WTC11 (cell line): ENCODE results near the gene BACH2.

Source experiments
- MAX ChIP-seq: sonication (generic); formaldehyde crosslinking; IDR thresholded peaks from 2 replicates; pipeline ENCODE4 v1.8.0; 2022; ENCODE audit warnings: mild to moderate bottlenecking, missing genetic modification reagents
- SP1 ChIP-seq: sonication (generic); formaldehyde crosslinking; conservative IDR thresholded peaks from 2 replicates; pipeline ENCODE4 v1.8.1; 2022; ENCODE audit warnings: missing genetic modification reagents
- USF2 ChIP-seq: sonication (generic); formaldehyde crosslinking; IDR thresholded peaks from 2 replicates; pipeline ENCODE4 v1.8.1; 2023; ENCODE audit warnings: mild to moderate bottlenecking, missing genetic modification reagents, moderate library complexity
- ZNF232 ChIP-seq: sonication (generic); formaldehyde crosslinking; IDR thresholded peaks from 2 replicates; pipeline ENCODE4 v1.8.0; 2022; ENCODE audit warnings: mild to moderate bottlenecking, missing genetic modification reagents
- ZNF423 ChIP-seq: fragments of 250-450 bp; sonication (Bioruptor Pico); IDR thresholded peaks from 2 replicates; pipeline ENCODE4 v2.1.2; 2022; ENCODE audit warnings: mild to moderate bottlenecking, moderate library complexity
- TF ChIP-seq, protein P1 (sequence below): fragments of 200-600 bp; IDR thresholded peaks from 2 replicates; pipeline ENCODE4 v1.8.0; 2022; ENCODE audit warnings: antibody characterized with exemption

- TF ChIP-seq, protein P1, sequence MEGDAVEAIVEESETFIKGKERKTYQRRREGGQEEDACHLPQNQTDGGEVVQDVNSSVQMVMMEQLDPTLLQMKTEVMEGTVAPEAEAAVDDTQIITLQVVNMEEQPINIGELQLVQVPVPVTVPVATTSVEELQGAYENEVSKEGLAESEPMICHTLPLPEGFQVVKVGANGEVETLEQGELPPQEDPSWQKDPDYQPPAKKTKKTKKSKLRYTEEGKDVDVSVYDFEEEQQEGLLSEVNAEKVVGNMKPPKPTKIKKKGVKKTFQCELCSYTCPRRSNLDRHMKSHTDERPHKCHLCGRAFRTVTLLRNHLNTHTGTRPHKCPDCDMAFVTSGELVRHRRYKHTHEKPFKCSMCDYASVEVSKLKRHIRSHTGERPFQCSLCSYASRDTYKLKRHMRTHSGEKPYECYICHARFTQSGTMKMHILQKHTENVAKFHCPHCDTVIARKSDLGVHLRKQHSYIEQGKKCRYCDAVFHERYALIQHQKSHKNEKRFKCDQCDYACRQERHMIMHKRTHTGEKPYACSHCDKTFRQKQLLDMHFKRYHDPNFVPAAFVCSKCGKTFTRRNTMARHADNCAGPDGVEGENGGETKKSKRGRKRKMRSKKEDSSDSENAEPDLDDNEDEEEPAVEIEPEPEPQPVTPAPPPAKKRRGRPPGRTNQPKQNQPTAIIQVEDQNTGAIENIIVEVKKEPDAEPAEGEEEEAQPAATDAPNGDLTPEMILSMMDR: no peak
- no peak for TF ChIP-seq USF2 (CRISPR knock-in tag)
- TF ChIP-seq ZNF232 (CRISPR knock-in tag): no peak
- TF ChIP-seq SP1: no peak
- no peak for TF ChIP-seq MAX
- no peak for TF ChIP-seq ZNF423
Measured at GRCh38 chr6:89970072-89970471, 326.6 kb downstream of the BACH2 start.
